NOMO-1 (cell line): ENCODE measurements around the gene F2R.
"Not testable (repeated sequence)": the region's sequence is repeated elsewhere in the genome, so short reads cannot be mapped to it uniquely, and the experiment has no call there.

Experiments used
- DNase-seq, 2 experiments: peaks; one replicate each; lab custom pipeline; 2025; ENCODE audit not compliant: unreplicated experiment in 2 of 2; lab: John Stamatoyannopoulos, UW

F2R gene

GRCh38 chr5:76747706-76748105 lies 31.8 kb downstream of the F2R start:
- DNase-seq: no peak

GRCh38 chr5:76751291-76751690 lies 35.4 kb downstream of the F2R start:
- DNase-seq: no peak

GRCh38 chr5:76754668-76755078 lies 38.7 kb downstream of the F2R start:
- no peak for DNase-seq

- no peak for DNase-seq
Measured at GRCh38 chr5:76755779-76756637, 40.1 kb downstream of the F2R start.

GRCh38 chr5:76757049-76757448 lies 41.1 kb downstream of the F2R start:
- DNase-seq: no peak

GRCh38 chr5:76761118-76761517 lies 45.2 kb downstream of the F2R start:
- not testable (repeated sequence) for DNase-seq

GRCh38 chr5:76762484-76762883 lies 46.6 kb downstream of the F2R start:
- DNase-seq: no peak

- no peak for DNase-seq
Measured at GRCh38 chr5:76763136-76763535, 47.2 kb downstream of the F2R start.

- no peak for DNase-seq
Measured at GRCh38 chr5:76764374-76764773, 48.4 kb downstream of the F2R start.

GRCh38 chr5:76765249-76765648 lies 49.3 kb downstream of the F2R start:
- DNase-seq: no peak

- DNase-seq: no peak
Measured at GRCh38 chr5:76766746-76767145, 50.8 kb downstream of the F2R start.

- DNase-seq: not testable (repeated sequence)
Measured at GRCh38 chr5:76771041-76771440, 55.1 kb downstream of the F2R start.

GRCh38 chr5:76771705-76772405 lies 55.9 kb downstream of the F2R start:
- DNase-seq: no peak

- DNase-seq: no peak
Measured at GRCh38 chr5:76775921-76776320, 60.0 kb downstream of the F2R start.

GRCh38 chr5:76776391-76776790 lies 60.5 kb downstream of the F2R start:
- DNase-seq: no peak

- not testable (repeated sequence) for DNase-seq
Measured at GRCh38 chr5:76780616-76781015, 64.7 kb downstream of the F2R start.

GRCh38 chr5:76781775-76782174 lies 65.8 kb downstream of the F2R start:
- DNase-seq: no peak

- no peak for DNase-seq
Measured at GRCh38 chr5:76782444-76782843, 66.5 kb downstream of the F2R start.
